GM12878 (cell line): Measurements from ENCODE around the gene SRA1. TPM values are rescaled to one million over a fixed set of nuclear protein-coding genes. Genes with fewer than 3 reads are reported as not detected.

Experiments used
- ATAC-seq: fragments of 200-7000 bp; cut with Tn5 transposase; 3 replicates; pipeline ENCODE4 v1.9.1; 2020; ENCODE audit warnings: mild to moderate bottlenecking, moderate library complexity
- BruUV-seq: library from RNA; stranded (reverse); fragments of 400-500 nt; replicated peaks from 2 replicates; lab custom pipeline; 2021; lab: Mats Ljungman, UMichigan
- CTCF ChIA-PET: fragments of 300-600 bp; sonication (Branson Sonifier 250); formaldehyde crosslinking; extraction: SDS; loops from one replicate; lab custom pipeline; 2021; ENCODE audit warnings: inconsistent platforms; lab: Yijun Ruan, JAX
- POLR2A ChIA-PET: fragments of 350-600 bp; formaldehyde crosslinking; extraction: SDS; loops from one replicate; lab custom pipeline; 2021; ENCODE audit warnings: inconsistent platforms; lab: Charles Lee
- RAD21 ChIA-PET: fragments of 300-600 bp; sonication (Branson Sonifier 250); formaldehyde crosslinking; loops from one replicate; lab custom pipeline; 2023; ENCODE audit warnings: antibody characterized with exemption; ENCODE audit not compliant: unreplicated experiment; lab: Charles Lee
- SMC1A ChIA-PET: fragments of 300-600 bp; sonication (Branson Sonifier 250); formaldehyde crosslinking; loops from one replicate; lab custom pipeline; 2023; ENCODE audit not compliant: unreplicated experiment, uncharacterized antibody; lab: Charles Lee
- DNase-seq: peaks from one replicate; pipeline ENCODE4 v3.0.0-alpha.2; 2011; ENCODE audit warnings: low read depth, low spot score
- FAIRE-seq: peaks from 3 replicates; lab custom pipeline; 2011; peaks lifted over from hg19 to GRCh38; lab: Jason Lieb, UNC
- H2AFZ ChIP-seq: 2 replicates; pipeline ENCODE4 v1.6.0; 2011; ENCODE audit warnings: low read depth, low read length, control low read depth; ENCODE audit not compliant: control insufficient read depth
- H3K27ac ChIP-seq: 2 replicates; pipeline ENCODE4 v1.5.1; 2011; ENCODE audit warnings: control low read depth; ENCODE audit not compliant: control insufficient read depth, insufficient read depth
- H3K27me3 ChIP-seq, 2 experiments: replicated peaks in 1 of 2; 2 replicates each; pipeline versions ENCODE4 v1.6.0 to v1.6.1; 2011; ENCODE audit warnings: low read length in 1 of 2; ENCODE audit not compliant: control insufficient read depth in 2 of 2, insufficient read depth in 2 of 2
- H3K36me3 ChIP-seq, 2 experiments: 2 replicates each; pipeline ENCODE4 v1.5.1; 2011; ENCODE audit warnings: low read length in 1 of 2; ENCODE audit not compliant: control insufficient read depth in 2 of 2, insufficient read depth in 2 of 2
- H3K4me1 ChIP-seq: 2 replicates; pipeline ENCODE4 v1.6.1; 2011; ENCODE audit warnings: mild to moderate bottlenecking, low read length, moderate library complexity, mixed read lengths; ENCODE audit not compliant: control insufficient read depth, insufficient read depth
- H3K4me2 ChIP-seq: 2 replicates; pipeline ENCODE4 v1.6.0; 2011; ENCODE audit warnings: control low read depth; ENCODE audit not compliant: control insufficient read depth, insufficient read depth
- H3K4me3 ChIP-seq: fragments of 200-600 bp; sonication (generic); 2 replicates; pipeline ENCODE4 v1.5.1; 2016
- H3K79me2 ChIP-seq: 2 replicates; pipeline ENCODE4 v1.6.0; 2011; ENCODE audit warnings: low read length; ENCODE audit not compliant: control insufficient read depth, insufficient read depth
- H3K9ac ChIP-seq: 2 replicates; pipeline ENCODE4 v1.8.0; 2011; ENCODE audit warnings: low read length, control low read depth, mixed read lengths; ENCODE audit not compliant: control insufficient read depth, insufficient read depth
- H3K9me3 ChIP-seq: replicated peaks from 3 replicates; pipeline ENCODE4 v1.5.1; 2011; ENCODE audit warnings: mild to moderate bottlenecking, low read length; ENCODE audit not compliant: control insufficient read depth, insufficient read depth
- H4K20me1 ChIP-seq: 2 replicates; pipeline ENCODE4 v1.6.0; 2011; ENCODE audit not compliant: control insufficient read depth, insufficient read depth
- BACH1 ChIP-seq: fragments of 450-650 bp; IDR thresholded peaks from 2 replicates; pipeline ENCODE4 v1.6.1; 2017; ENCODE audit warnings: mild to moderate bottlenecking, borderline replicate concordance
- BCL11A ChIP-seq: IDR thresholded peaks from 2 replicates; pipeline ENCODE4 v1.6.1; 2011; ENCODE audit warnings: low read depth, low read length
- CREM ChIP-seq: IDR thresholded peaks from 2 replicates; pipeline ENCODE4 v1.6.1; 2014; ENCODE audit warnings: antibody characterized with exemption, low read depth
- CUX1 ChIP-seq: IDR thresholded peaks from 2 replicates; pipeline ENCODE4 v1.6.1; 2012; ENCODE audit warnings: improper control_type of control experiment, low read depth, low read length; ENCODE audit not compliant: insufficient replicate concordance
- KLF5 ChIP-seq: fragments of 450-650 bp; IDR thresholded peaks from 2 replicates; pipeline ENCODE4 v1.6.1; 2014; ENCODE audit warnings: mild to moderate bottlenecking; ENCODE audit not compliant: partially characterized antibody
- LARP7 ChIP-seq: fragments of 450-650 bp; IDR thresholded peaks from 2 replicates; pipeline ENCODE4 v1.6.1; 2017; ENCODE audit warnings: mild to moderate bottlenecking
- POLR2AphosphoS5 ChIP-seq: IDR thresholded peaks from 2 replicates; pipeline ENCODE4 v1.6.1; 2011; ENCODE audit warnings: mild to moderate bottlenecking, low read length, inconsistent platforms
- RELA ChIP-seq: fragments of 450-650 bp; IDR thresholded peaks from 2 replicates; pipeline ENCODE4 v1.8.0; 2014; ENCODE audit warnings: borderline replicate concordance; ENCODE audit not compliant: partially characterized antibody
- SPI1 ChIP-seq: IDR thresholded peaks from 2 replicates; pipeline ENCODE4 v1.6.1; 2011; ENCODE audit warnings: low read depth, mild to moderate bottlenecking, low read length, moderate library complexity, borderline replicate concordance; ENCODE audit not compliant: insufficient read depth
- ZNF274 ChIP-seq: IDR thresholded peaks from one replicate; pipeline ENCODE4 v1.8.0; 2011; ENCODE audit not compliant: insufficient read length, insufficient read depth
- WGBS: methylation state at CpG from one replicate; pipeline ENCODE4 v1.1.6; 2016; ENCODE audit warnings: low lambda C conversion rate; ENCODE audit not compliant: insufficient replicate concordance, insufficient coverage; ENCODE audit errors: missing lambda C conversion rate; 5-methylcytosine and 5-hydroxymethylcytosine counted together
- in situ Hi-C: fragments of 300-500 bp; cut with MboI; formaldehyde crosslinking; loops from 9 replicates; pipeline ENCODE4 v1.14.3; 2018; ENCODE audit warnings: mixed read lengths
- intact Hi-C: fragments of 100-400 bp; cut with micrococcal nuclease; formaldehyde crosslinking; loops from one replicate; pipeline ENCODE4 v1.14.2; 2022; ENCODE audit not compliant: unreplicated experiment
- polyA plus RNA-seq, 11 experiments: library from polyadenylated mRNA; depleted of rRNA in 4 of 11; unstranded in 6 of 11; stranded (reverse) in 5 of 11; fragments of >200 nt; fragmentation: Nextera tagmentation in 4 of 11; fragmentation: Illumina TruSeq in 1 of 11; extraction: Ambion mirVana in 4 of 11; extraction: Trizol in 1 of 11; gene quantifications; 1 replicate in 1 of 11; 2 replicates in 10 of 11; pipeline versions ENCODE4 v1.2.1 to v1.2.3, GENCODE V29; 2011 to 2016; ENCODE audit warnings: inconsistent platforms in 2 of 11, missing spikeins in 2 of 11, low read depth in 1 of 11
- total RNA-seq, 4 experiments: library from RNA; depleted of rRNA in 3 of 4; stranded (reverse); fragments of >200 nt in 3 of 4; fragmentation: Illumina TruSeq in 1 of 4; extraction: Trizol in 1 of 4; gene quantifications; 2 replicates each; pipeline versions ENCODE4 v1.2.1 to v1.2.3, GENCODE V29; 2013 to 2021

SRA1 gene
- total and polyA plus RNA-seq, 10 of the 15 experiments (the other 5 are each of a cell fraction or from before 2014, with no cell fraction given), result 35.3 to 127 (median 56.1) TPM

DNA sequence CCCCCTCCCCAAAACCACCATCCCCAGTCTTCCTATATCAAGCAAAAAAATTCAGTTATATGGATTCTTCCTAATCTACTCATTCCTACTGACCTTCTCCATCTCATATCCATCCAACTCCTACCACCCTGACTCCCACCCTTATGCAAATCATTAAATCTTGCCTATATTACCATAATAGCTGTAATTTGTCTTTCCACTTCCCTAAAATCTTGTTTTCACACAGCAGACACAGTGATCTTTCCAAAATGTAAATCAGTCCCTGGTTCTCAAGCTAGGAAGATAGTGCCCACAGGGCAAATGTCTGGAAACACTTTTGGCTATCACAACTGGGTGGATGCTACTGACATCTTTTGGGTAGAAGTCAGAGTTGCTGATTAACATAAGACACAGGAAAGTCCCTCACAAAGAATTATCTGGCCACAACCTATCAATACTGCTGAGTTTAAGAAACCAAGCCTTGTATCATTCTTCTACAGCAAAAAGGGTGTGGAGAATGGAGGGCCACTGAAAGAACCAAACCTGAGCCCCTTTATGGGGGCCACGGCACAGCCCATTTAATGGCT is 1.4 kb downstream of the SRA1 start:
- H4K20me1 ChIP-seq, result no peaks in the 10 kb centered on the region
- 0% methylated on average over 1 of the region's 1 CpG for WGBS
- no peak for DNase-seq
- H3K36me3 ChIP-seq, result peaks cover 5 to 16% of the 10 kb centered on the region in 2 experiments
- in situ Hi-C loops (no loop called here), intact Hi-C loops (loop anchor here (2.0 kb wide), 1 partner anchor 23 kb away; no protein-coding TSS in a partner anchor)
- peak; percentile 49 for ATAC-seq
- TSS peak; percentile 69 for BruUV-seq
- RAD21 ChIA-PET, result interaction anchor here (1.0 to 1.4 kb wide), 4 partner anchors 9 to 153 kb away, joined by 3 read pairs; partner anchors contain the start of genes CD14 and EIF4EBP3
- H3K4me3 ChIP-seq, result peak overlapping the region; percentile 91
- H3K27ac ChIP-seq, result peak overlapping the region; percentile 95
- TF ChIP-seq CREM, result no peak
- TF ChIP-seq ZNF274, result no peak
- TF ChIP-seq LARP7, result no peak
- TF ChIP-seq CUX1, result peak; percentile 53
- TF ChIP-seq POLR2AphosphoS5, result 0 out of 2 replicates have a peak, but pooled peaks have one; percentile 51
- peak; percentile 70 for TF ChIP-seq SPI1
- no peak for TF ChIP-seq KLF5
- TF ChIP-seq BCL11A, result no peak
- TF ChIP-seq BACH1, result 0 out of 2 replicates have a peak, but pooled peaks have one; percentile 11
- TF ChIP-seq RELA, result no peak
- H3K4me1 ChIP-seq, result peaks cover 22% of the 10 kb centered on the region
- FAIRE-seq, result no peak
- H3K27me3 ChIP-seq, result no peaks in the 10 kb centered on the region
- H3K79me2 ChIP-seq, result peaks cover 49% of the 10 kb centered on the region
- no peaks in the 10 kb centered on the region for H3K9me3 ChIP-seq
- SMC1A ChIA-PET, result interaction anchor here (1.0 kb wide), 2 partner anchors 9 to 92 kb away, joined by 4 read pairs; partner anchors contain the start of genes IK, NDUFA2 and SLC35A4
- POLR2A ChIA-PET, result interaction anchor here (0.8 to 0.9 kb wide), 2 partner anchors 10 to 83 kb away, joined by 4 to 10 read pairs; partner anchors contain the start of gene TMCO6
- CTCF ChIA-PET, result interaction anchor here (0.6 to 1.5 kb wide), 5 partner anchors 9 to 183 kb away, joined by 3 to 4 read pairs (median 3); partner anchors contain the start of gene EIF4EBP3
- peak overlapping the region; percentile 89 for H3K9ac ChIP-seq
- peak overlapping the region; percentile 82 for H3K4me2 ChIP-seq
- no peak overlapping the region for H2AFZ ChIP-seq
